Pancreas (tissue), 10 donors: ENCODE data around the gene ASCL3. TPM values are rescaled to one million over a fixed set of nuclear protein-coding genes. Genes with fewer than 3 reads are reported as not detected.

Experiments
- ATAC-seq, 4 donors: fragments of 200-7000 bp; cut with Tn5 transposase; one replicate each; pipeline versions ENCODE4 v1.8.0 to v1.9.1; 2020; ENCODE audit warnings: mild to moderate bottlenecking in 4 of 4, moderate library complexity in 4 of 4
- DNase-seq, 6 donors: peaks; one replicate each; pipeline ENCODE4 v3.0.0-alpha.2; 2020
- FAIRE-seq: peaks from 2 replicates; lab custom pipeline; 2012; peaks lifted over from hg19 to GRCh38; lab: Jason Lieb, UNC
- H3K27ac ChIP-seq, 4 donors: fragments of 200-600 bp; sonication (generic); 1 replicate in 3 of 4; 2 replicates in 1 of 4; pipeline versions ENCODE4 v1.5.0 to v1.8.0; 2020
- H3K27me3 ChIP-seq, 4 donors: fragments of 200-600 bp; one replicate each; pipeline ENCODE4 v1.8.0; 2021
- H3K36me3 ChIP-seq, 3 donors: fragments of 200-600 bp; sonication (generic) in 1 of 3; one replicate each; pipeline versions ENCODE4 v1.5.0 to v1.8.0; 2020 to 2021
- H3K4me1 ChIP-seq, 3 donors: fragments of 200-600 bp; one replicate each; pipeline ENCODE4 v1.8.0; 2021
- H3K4me3 ChIP-seq, 4 donors: fragments of 200-600 bp; sonication (generic) in 2 of 4; one replicate each; pipeline versions ENCODE4 v1.5.0 to v1.8.0; 2020 to 2021
- H3K9me3 ChIP-seq, 4 donors: fragments of 200-600 bp; one replicate each; pipeline ENCODE4 v1.8.0; 2021
- CTCF ChIP-seq, 4 donors: fragments of 200-600 bp; sonication (generic) in 3 of 4; IDR thresholded peaks; one replicate each; pipeline versions ENCODE4 v1.5.0 to v1.8.0; 2021; ENCODE audit warnings: antibody characterized with exemption in 4 of 4
- WGBS, 2 donors: extraction: QIAGEN DNeasy Blood & Tissue Kit; methylation state at CpG; one replicate each; pipeline ENCODE4 v1.1.7; 2013; 5-methylcytosine and 5-hydroxymethylcytosine counted together
- intact Hi-C, 3 donors: fragments of 100-400 bp; cut with DNase I; formaldehyde crosslinking; loops; one replicate each; pipeline versions ENCODE4 v1.11.1 to v1.14.2; 2022
- polyA plus RNA-seq, 2 donors: library from polyadenylated mRNA; stranded (reverse); fragments of 200-250 nt; gene quantifications; one replicate each; pipeline ENCODE4 v1.2.3, GENCODE V29; 2013
- total RNA-seq, 6 donors: library from RNA; stranded (reverse); fragmentation: NEBNext Ultra II Directional in 4 of 6; extraction: Animal tissue kit (Norgen Biotek cat#: 25700) in 4 of 6; gene quantifications; one replicate each; pipeline versions ENCODE4 v1.2.1 to v1.2.4, GENCODE V29; 2021 to 2023
- donor health status: healthy with polysubstance abuse.
- donor health status: DM: no; HTN: no; CAD: no; lungs with moderate emphysema.
- donor health status: DM: no; HTN: no; CAD: no.
- donor health status: control.
- donor health status: control.
- donor health status: Bipolar disorder and iron deficiency.
- donor health status: DM: yes; HTN: yes; CAD: no.
- donor health status: DM: no; HTN: no; CAD: no.
- donor health status: DM: no; HTN: no; CAD: no.
- donor health status: DM: yes; HTN: yes; CAD: no.

The ASCL3 gene
- total and polyA plus RNA-seq, 8 donors, result 0.34 TPM; not detected in 7

- intact Hi-C loops, result no loop called here
- ATAC-seq (no peak), FAIRE-seq (no peak)
Measured at GRCh38 chr11:8932564-8933180, 10.1 kb downstream of the ASCL3 start, which contains the start of gene C11orf16. TSS of gene C11orf16 (minus strand) at chr11:8932947. CDS start at chr11:8932308, 639 bp downstream.

GRCh38 chr11:8930456-8931175 is 12.2 kb downstream of the ASCL3 start:
- intact Hi-C loops, result no loop called here
- Histone ChIP-seq H3K27me3 (no peaks in the 10 kb centered on the region), H3K4me1 (no peaks in the 10 kb centered on the region), H3K36me3 (no peaks in the 10 kb centered on the region), H3K27ac (no peak overlapping the region), H3K9me3 (no peaks in the 10 kb centered on the region), H3K4me3 (no peak overlapping the region)
- 93 to 94% methylated on average over 12 of the region's 12 CpGs for WGBS, 2 donors
- no peak for TF ChIP-seq CTCF (IDR thresholded peaks at IDR 0.05)
- ATAC-seq (no peak), DNase-seq (no peak), FAIRE-seq (no peak)

More at GRCh38 chr11:8932564-8933180, 10.1 kb downstream of the ASCL3 start, which contains the start of gene C11orf16:
- H3K9me3 ChIP-seq, result no peaks in the 10 kb centered on the region
- TF ChIP-seq CTCF (IDR thresholded peaks at IDR 0.05), result no peak
- DNase-seq, result no peak
- H3K4me1 ChIP-seq, result no peaks in the 10 kb centered on the region
- no peaks in the 10 kb centered on the region for H3K27me3 ChIP-seq
- 69 to 72% methylated on average over 12 of the region's 12 CpGs for WGBS, 2 donors
- H3K36me3 ChIP-seq, result no peaks in the 10 kb centered on the region
- no peak within 1 kb of the TSS for H3K4me3 ChIP-seq
- H3K27ac ChIP-seq, result no peak within 1 kb of the TSS

GRCh38 chr11:8928981-8929615 is 13.7 kb downstream of the ASCL3 start:
- Histone ChIP-seq H3K9me3 (no peaks in the 10 kb centered on the region), H3K4me1 (no peaks in the 10 kb centered on the region), H3K27me3 (no peaks in the 10 kb centered on the region), H3K4me3 (no peak overlapping the region), H3K27ac (no peak overlapping the region), H3K36me3 (no peaks in the 10 kb centered on the region)
- FAIRE-seq, result no peak
- ATAC-seq, result no peak
- DNase-seq, result no peak
- intact Hi-C loops, result no loop called here
- 84 to 85% methylated on average over 9 of the region's 9 CpGs for WGBS, 2 donors
- TF ChIP-seq CTCF (IDR thresholded peaks at IDR 0.05), result no peak

- ATAC-seq, result no peak
- H3K9me3 ChIP-seq, result no peaks in the 10 kb centered on the region
- 88 to 90% methylated on average over 4 of the region's 4 CpGs for WGBS, 2 donors
- H3K4me3 ChIP-seq, result no peak overlapping the region
- no peak for FAIRE-seq
- DNase-seq, result no peak
- no peak overlapping the region for H3K27ac ChIP-seq
- H3K27me3 ChIP-seq, result no peaks in the 10 kb centered on the region
- H3K36me3 ChIP-seq, result no peaks in the 10 kb centered on the region
- no peaks in the 10 kb centered on the region for H3K4me1 ChIP-seq
- intact Hi-C loops, result no loop called here
- TF ChIP-seq CTCF (IDR thresholded peaks at IDR 0.05), result no peak
Measured at GRCh38 chr11:8928205-8928604, 14.6 kb downstream of the ASCL3 start.
